GM23248 (cell line): Measurements from ENCODE around the gene SPATS2.

Experiments
- EZH2 ChIP-seq: fragments of 200-600 bp; sonication (generic); IDR thresholded peaks from 2 replicates; pipeline ENCODE4 v1.6.1; 2018; ENCODE audit warnings: antibody characterized with exemption, mild to moderate bottlenecking; ENCODE audit not compliant: insufficient read depth, poor library complexity, severe bottlenecking
- EZH2phosphoT487 ChIP-seq: fragments of 200-600 bp; sonication (generic); IDR thresholded peaks from 2 replicates; pipeline ENCODE4 v1.6.1; 2018; ENCODE audit warnings: antibody characterized with exemption, moderate library complexity, mild to moderate bottlenecking, low read depth; ENCODE audit not compliant: insufficient read depth

GRCh38 chr12:49370539-49370938 lies 3.3 kb downstream of the SPATS2 start:
- TF ChIP-seq EZH2 = no peak
- TF ChIP-seq EZH2phosphoT487 = no peak
